Uterus (tissue), 2 donors: ENCODE data around the gene MTRF1.

ENCODE experiments used
- CTCF ChIP-seq, 4 experiments: fragments of 200-600 bp in 2 of 4; fragments of 450-650 bp in 2 of 4; sonication (generic) in 2 of 4; IDR thresholded peaks; one replicate each; pipeline ENCODE4 v1.5.1; 2016 to 2019; ENCODE audit warnings: antibody characterized with exemption in 4 of 4, mild to moderate bottlenecking in 2 of 4, moderate library complexity in 1 of 4
- POLR2A ChIP-seq, 2 donors: fragments of 450-650 bp; IDR thresholded peaks; one replicate each; pipeline ENCODE4 v1.6.1; 2016; ENCODE audit warnings: antibody characterized with exemption in 2 of 2, mild to moderate bottlenecking in 1 of 2, moderate library complexity in 1 of 2

GRCh38 chr13:41306271-41307145 is 43.1 kb upstream of the MTRF1 start:
- TF ChIP-seq CTCF (IDR thresholded peaks at IDR 0.05), result no peak
- TF ChIP-seq POLR2A (IDR thresholded peaks at IDR 0.05), result no peak
